ENCODE results near the gene C11orf87.

The C11orf87 gene

GRCh38 chr11:109421981-109422869 is at the start of gene C11orf87:
TSS of gene C11orf87 (plus strand) at chr11:109422190. CDS start at chr11:109423634, 1,444 bp downstream.
- DNase-seq (ENCODE audit: low read depth): no peak

GRCh38 chr11:109374032-109374431 is 48.0 kb upstream of the C11orf87 start:
- DNase-seq (ENCODE audit: low read depth): no peak

GRCh38 chr11:109374441-109374840 is 47.5 kb upstream of the C11orf87 start:
- DNase-seq (ENCODE audit: low read depth): no peak

GRCh38 chr11:109377039-109377742 is 44.8 kb upstream of the C11orf87 start:
- no peak for DNase-seq (ENCODE audit: low read depth)

- DNase-seq (ENCODE audit: low read depth): no peak
Observed at GRCh38 chr11:109378034-109378433, 44.0 kb upstream of the C11orf87 start.

GRCh38 chr11:109383306-109383705 is 38.7 kb upstream of the C11orf87 start:
- no peak for DNase-seq (ENCODE audit: low read depth)

- no peak for DNase-seq (ENCODE audit: low read depth)
Observed at GRCh38 chr11:109384873-109385272, 37.1 kb upstream of the C11orf87 start.

- no peak for DNase-seq (ENCODE audit: low read depth)
Observed at GRCh38 chr11:109388982-109389381, 33.0 kb upstream of the C11orf87 start.

GRCh38 chr11:109390752-109391151 is 31.2 kb upstream of the C11orf87 start:
- DNase-seq (ENCODE audit: low read depth): no peak

- DNase-seq (ENCODE audit: low read depth): no peak
Observed at GRCh38 chr11:109401545-109401944, 20.4 kb upstream of the C11orf87 start.

- no peak for DNase-seq (ENCODE audit: low read depth)
Observed at GRCh38 chr11:109405671-109406070, 16.3 kb upstream of the C11orf87 start.

- no peak for DNase-seq (ENCODE audit: low read depth)
Observed at GRCh38 chr11:109416601-109417000, 5.4 kb upstream of the C11orf87 start.

- DNase-seq (ENCODE audit: low read depth): no peak
Observed at GRCh38 chr11:109422870-109423465, 978 bp downstream of the C11orf87 start.

- no peak for DNase-seq (ENCODE audit: low read depth)
Observed at GRCh38 chr11:109423466-109424190, 1.6 kb downstream of the C11orf87 start.

- DNase-seq (ENCODE audit: low read depth): no peak
Observed at GRCh38 chr11:109424901-109425300, 2.9 kb downstream of the C11orf87 start.

GRCh38 chr11:109425554-109425953 is 3.6 kb downstream of the C11orf87 start:
- DNase-seq (ENCODE audit: low read depth): no peak

- no peak for DNase-seq (ENCODE audit: low read depth)
Observed at GRCh38 chr11:109426442-109427240, 4.7 kb downstream of the C11orf87 start.

GRCh38 chr11:109432105-109432504 is 10.1 kb downstream of the C11orf87 start:
- DNase-seq (ENCODE audit: low read depth): no peak

- no peak for DNase-seq (ENCODE audit: low read depth)
Observed at GRCh38 chr11:109433753-109434256, 11.8 kb downstream of the C11orf87 start.

GRCh38 chr11:109435121-109435742 is 13.2 kb downstream of the C11orf87 start:
- no peak for DNase-seq (ENCODE audit: low read depth)

- DNase-seq (ENCODE audit: low read depth): no peak
Observed at GRCh38 chr11:109439684-109440083, 17.7 kb downstream of the C11orf87 start.
